22Rv1 (cell line): ENCODE measurements around the gene GID8.

Experiments
- ZFX ChIP-seq: fragments of 450-650 bp; IDR thresholded peaks from 2 replicates; pipeline ENCODE4 v1.6.1; 2017; ENCODE audit warnings: antibody characterized with exemption, borderline replicate concordance
- TF ChIP-seq, protein P1 (sequence below): fragments of 450-650 bp; IDR thresholded peaks from 2 replicates; pipeline ENCODE4 v1.5.1; 2017; ENCODE audit warnings: mild to moderate bottlenecking

DNA sequence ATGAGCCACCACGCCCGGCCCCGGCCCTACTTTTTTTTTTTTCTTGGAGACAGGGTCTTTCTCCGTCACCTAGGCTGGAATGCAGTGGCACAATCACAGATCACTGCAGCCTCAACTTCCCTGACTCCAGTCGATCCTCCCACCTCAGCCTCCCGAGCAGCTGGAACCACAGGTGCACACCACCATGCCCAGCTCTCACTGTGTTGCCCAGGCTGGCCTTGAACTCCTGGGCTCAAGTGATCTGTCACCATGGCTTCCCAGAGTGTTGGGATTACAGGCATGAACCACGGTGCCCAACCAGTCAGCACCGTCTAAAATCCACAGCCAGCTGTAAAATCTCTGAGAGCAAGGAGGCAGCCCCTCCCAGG is 32.0 kb downstream of the GID8 start:
- TF ChIP-seq, protein P1, sequence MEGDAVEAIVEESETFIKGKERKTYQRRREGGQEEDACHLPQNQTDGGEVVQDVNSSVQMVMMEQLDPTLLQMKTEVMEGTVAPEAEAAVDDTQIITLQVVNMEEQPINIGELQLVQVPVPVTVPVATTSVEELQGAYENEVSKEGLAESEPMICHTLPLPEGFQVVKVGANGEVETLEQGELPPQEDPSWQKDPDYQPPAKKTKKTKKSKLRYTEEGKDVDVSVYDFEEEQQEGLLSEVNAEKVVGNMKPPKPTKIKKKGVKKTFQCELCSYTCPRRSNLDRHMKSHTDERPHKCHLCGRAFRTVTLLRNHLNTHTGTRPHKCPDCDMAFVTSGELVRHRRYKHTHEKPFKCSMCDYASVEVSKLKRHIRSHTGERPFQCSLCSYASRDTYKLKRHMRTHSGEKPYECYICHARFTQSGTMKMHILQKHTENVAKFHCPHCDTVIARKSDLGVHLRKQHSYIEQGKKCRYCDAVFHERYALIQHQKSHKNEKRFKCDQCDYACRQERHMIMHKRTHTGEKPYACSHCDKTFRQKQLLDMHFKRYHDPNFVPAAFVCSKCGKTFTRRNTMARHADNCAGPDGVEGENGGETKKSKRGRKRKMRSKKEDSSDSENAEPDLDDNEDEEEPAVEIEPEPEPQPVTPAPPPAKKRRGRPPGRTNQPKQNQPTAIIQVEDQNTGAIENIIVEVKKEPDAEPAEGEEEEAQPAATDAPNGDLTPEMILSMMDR, result no peak
- no peak for TF ChIP-seq ZFX
